Astrocyte (in vitro differentiated cells and primary cell): ENCODE measurements around the gene PPP2R5A. TPM values are rescaled to one million over a fixed set of nuclear protein-coding genes. Genes with fewer than 3 reads are reported as not detected.

ENCODE experiments used
- DNase-seq: peaks from one replicate; pipeline ENCODE4 v3.0.0-alpha.2; 2010; ENCODE audit warnings: low read depth
- FAIRE-seq: peaks from 2 replicates; lab custom pipeline; 2011; peaks lifted over from hg19 to GRCh38; lab: Jason Lieb, UNC
- H2AFZ ChIP-seq: 2 replicates; pipeline ENCODE4 v1.6.0; 2012; ENCODE audit warnings: low read depth, low read length, inconsistent platforms
- H3K27ac ChIP-seq: 2 replicates; pipeline ENCODE4 v1.5.1; 2011; ENCODE audit warnings: low read depth, low read length, inconsistent platforms
- H3K27me3 ChIP-seq: 2 replicates; pipeline ENCODE4 v1.6.0; 2011; ENCODE audit warnings: low read length, inconsistent platforms; ENCODE audit not compliant: insufficient read depth
- H3K36me3 ChIP-seq: 2 replicates; pipeline ENCODE4 v1.5.1; 2011; ENCODE audit warnings: low read length, inconsistent platforms; ENCODE audit not compliant: insufficient read depth
- H3K4me1 ChIP-seq: 2 replicates; pipeline ENCODE4 v1.5.1; 2011; ENCODE audit warnings: low read length, inconsistent platforms; ENCODE audit not compliant: insufficient read depth
- H3K4me2 ChIP-seq: 2 replicates; pipeline ENCODE4 v1.6.0; 2012; ENCODE audit warnings: low read length, inconsistent platforms
- H3K4me3 ChIP-seq: 2 replicates; pipeline ENCODE4 v1.5.1; 2011; ENCODE audit warnings: low read depth, mild to moderate bottlenecking, low read length, inconsistent platforms; ENCODE audit not compliant: insufficient read depth
- H3K79me2 ChIP-seq: 2 replicates; pipeline ENCODE4 v1.6.0; 2012; ENCODE audit warnings: mild to moderate bottlenecking, low read length, inconsistent platforms; ENCODE audit not compliant: insufficient read depth
- H3K9ac ChIP-seq: 2 replicates; pipeline ENCODE4 v1.6.0; 2012; ENCODE audit warnings: mild to moderate bottlenecking, low read length, inconsistent platforms
- H3K9me3 ChIP-seq: 2 replicates; pipeline ENCODE4 v1.5.1; 2012; ENCODE audit warnings: low read depth, mild to moderate bottlenecking, low read length, inconsistent platforms; ENCODE audit not compliant: insufficient read depth
- H4K20me1 ChIP-seq: 2 replicates; pipeline ENCODE4 v1.6.0; 2012; ENCODE audit warnings: low read length, inconsistent platforms; ENCODE audit not compliant: insufficient read depth
- H3K27ac Mint-ChIP-seq: one replicate; pipeline ENCODE4 v1.8.0; 2021; ENCODE audit warnings: mild to moderate bottlenecking, mixed read lengths; ENCODE audit not compliant: unreplicated experiment
- H3K27me3 Mint-ChIP-seq: one replicate; pipeline ENCODE4 v1.8.0; 2021; ENCODE audit warnings: low read depth, mixed read lengths; ENCODE audit not compliant: unreplicated experiment
- H3K36me3 Mint-ChIP-seq: one replicate; pipeline ENCODE4 v1.8.0; 2021; ENCODE audit warnings: low read depth, mixed read lengths; ENCODE audit not compliant: unreplicated experiment
- H3K4me1 Mint-ChIP-seq: one replicate; pipeline ENCODE4 v1.8.0; 2021; ENCODE audit warnings: low read depth, mixed read lengths; ENCODE audit not compliant: unreplicated experiment
- H3K4me3 Mint-ChIP-seq: one replicate; pipeline ENCODE4 v1.8.0; 2021; ENCODE audit warnings: mild to moderate bottlenecking, moderate library complexity, mixed read lengths; ENCODE audit not compliant: unreplicated experiment
- H3K9me3 Mint-ChIP-seq: one replicate; pipeline ENCODE4 v1.8.0; 2021; ENCODE audit warnings: mild to moderate bottlenecking, mixed read lengths; ENCODE audit not compliant: unreplicated experiment
- EZH2 ChIP-seq: IDR thresholded peaks from 2 replicates; pipeline ENCODE4 v1.6.1; 2012; ENCODE audit warnings: mild to moderate bottlenecking, low read length, inconsistent platforms; ENCODE audit not compliant: insufficient read depth
- total RNA-seq: library from RNA; stranded (reverse); gene quantifications from 2 replicates; pipeline ENCODE4 v1.2.1, GENCODE V29; 2021
- TF ChIP-seq, protein P1 (sequence below): IDR thresholded peaks from 2 replicates; pipeline ENCODE4 v1.5.1; 2011; ENCODE audit warnings: low read depth, mild to moderate bottlenecking, inconsistent platforms, low read length, moderate library complexity; ENCODE audit not compliant: insufficient read depth

Gene PPP2R5A
- total RNA-seq, 1 donor from 2014 or later: 13.2 TPM

DNA sequence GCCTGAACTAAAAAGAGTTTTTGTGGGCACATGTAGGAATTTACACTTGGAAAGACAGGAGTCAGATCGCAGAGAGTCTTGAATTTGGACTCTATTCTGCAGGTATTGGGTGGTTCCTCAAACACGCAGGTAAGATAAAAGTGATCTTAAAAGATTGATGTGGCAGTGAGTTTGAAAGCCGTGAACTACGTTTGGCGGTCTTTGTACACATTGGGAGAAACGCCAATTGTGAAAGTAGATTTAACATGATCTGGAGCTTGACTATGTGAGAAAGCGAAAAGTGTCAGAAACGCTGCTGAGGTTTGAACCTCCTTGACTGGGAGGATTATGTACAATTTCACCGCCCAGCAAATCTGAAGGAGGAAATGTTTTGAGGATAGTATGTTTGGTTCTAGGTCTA lies 1.5 kb upstream of the PPP2R5A start:
- no peaks in the 10 kb centered on the region for H3K27me3 ChIP-seq
- no peak overlapping the region for H3K27ac Mint-ChIP-seq
- no peak overlapping the region for H3K27ac ChIP-seq
- H3K4me3 Mint-ChIP-seq: peak overlapping the region; percentile 95
- TF ChIP-seq EZH2: no peak
- TF ChIP-seq, protein P1, sequence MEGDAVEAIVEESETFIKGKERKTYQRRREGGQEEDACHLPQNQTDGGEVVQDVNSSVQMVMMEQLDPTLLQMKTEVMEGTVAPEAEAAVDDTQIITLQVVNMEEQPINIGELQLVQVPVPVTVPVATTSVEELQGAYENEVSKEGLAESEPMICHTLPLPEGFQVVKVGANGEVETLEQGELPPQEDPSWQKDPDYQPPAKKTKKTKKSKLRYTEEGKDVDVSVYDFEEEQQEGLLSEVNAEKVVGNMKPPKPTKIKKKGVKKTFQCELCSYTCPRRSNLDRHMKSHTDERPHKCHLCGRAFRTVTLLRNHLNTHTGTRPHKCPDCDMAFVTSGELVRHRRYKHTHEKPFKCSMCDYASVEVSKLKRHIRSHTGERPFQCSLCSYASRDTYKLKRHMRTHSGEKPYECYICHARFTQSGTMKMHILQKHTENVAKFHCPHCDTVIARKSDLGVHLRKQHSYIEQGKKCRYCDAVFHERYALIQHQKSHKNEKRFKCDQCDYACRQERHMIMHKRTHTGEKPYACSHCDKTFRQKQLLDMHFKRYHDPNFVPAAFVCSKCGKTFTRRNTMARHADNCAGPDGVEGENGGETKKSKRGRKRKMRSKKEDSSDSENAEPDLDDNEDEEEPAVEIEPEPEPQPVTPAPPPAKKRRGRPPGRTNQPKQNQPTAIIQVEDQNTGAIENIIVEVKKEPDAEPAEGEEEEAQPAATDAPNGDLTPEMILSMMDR: no peak
- H3K4me3 ChIP-seq: no peak overlapping the region
- no peak overlapping the region for H3K9ac ChIP-seq
- H3K4me1 ChIP-seq: peaks cover 22% of the 10 kb centered on the region
- H3K9me3 Mint-ChIP-seq: no peaks in the 10 kb centered on the region
- DNase-seq (no peak), FAIRE-seq (no peak)
- H3K4me2 ChIP-seq: no peak overlapping the region
- H3K27me3 Mint-ChIP-seq: no peaks in the 10 kb centered on the region
- peaks cover 21% of the 10 kb centered on the region for H4K20me1 ChIP-seq
- H3K79me2 ChIP-seq: peaks cover 24% of the 10 kb centered on the region
- no peaks in the 10 kb centered on the region for H3K36me3 ChIP-seq
- no peaks in the 10 kb centered on the region for H3K36me3 Mint-ChIP-seq
- H3K9me3 ChIP-seq: no peaks in the 10 kb centered on the region
- no peak overlapping the region for H2AFZ ChIP-seq
- H3K4me1 Mint-ChIP-seq: peaks cover 10% of the 10 kb centered on the region

GRCh38 chr1:212284332-212284743 lies 872 bp upstream of the PPP2R5A start:
- DNase-seq: no peak
- peak overlapping the region; percentile 99 for H3K4me2 ChIP-seq
- peak overlapping the region; percentile 91 for H3K27ac Mint-ChIP-seq
- peaks cover 25% of the 10 kb centered on the region for H4K20me1 ChIP-seq
- peak overlapping the region; percentile 95 for H3K4me3 Mint-ChIP-seq
- H2AFZ ChIP-seq: peak overlapping the region; percentile 98
- H3K9me3 ChIP-seq: no peaks in the 10 kb centered on the region
- H3K9me3 Mint-ChIP-seq: no peaks in the 10 kb centered on the region
- no peaks in the 10 kb centered on the region for H3K27me3 Mint-ChIP-seq
- peak overlapping the region; percentile 84 for H3K9ac ChIP-seq
- peaks cover 24% of the 10 kb centered on the region for H3K4me1 ChIP-seq
- no peaks in the 10 kb centered on the region for H3K27me3 ChIP-seq
- H3K27ac ChIP-seq: peak overlapping the region; percentile 59
- no peaks in the 10 kb centered on the region for H3K36me3 Mint-ChIP-seq
- FAIRE-seq: no peak
- H3K36me3 ChIP-seq: no peaks in the 10 kb centered on the region
- H3K4me1 Mint-ChIP-seq: peaks cover 11% of the 10 kb centered on the region
- TF ChIP-seq, protein P1: no peak
- no peak for TF ChIP-seq EZH2
- peak overlapping the region; percentile 84 for H3K4me3 ChIP-seq
- H3K79me2 ChIP-seq: peaks cover 27% of the 10 kb centered on the region

GRCh38 chr1:212285685-212286555 lies 710 bp downstream of the PPP2R5A start:
- no peak for TF ChIP-seq EZH2
- TF ChIP-seq, protein P1: no peak
- Histone ChIP-seq H4K20me1 (peaks cover 35% of the 10 kb centered on the region), H3K36me3 (no peaks in the 10 kb centered on the region), H3K9ac (peak overlapping the region; percentile 86), H3K4me3 (peak overlapping the region; percentile 92), H3K9me3 (no peaks in the 10 kb centered on the region), H3K27ac (peak overlapping the region; percentile 85), H3K79me2 (peaks cover 28% of the 10 kb centered on the region), H3K27me3 (no peaks in the 10 kb centered on the region), H3K4me1 (peaks cover 25% of the 10 kb centered on the region), H2AFZ (peak overlapping the region; percentile 93), H3K4me2 (peak overlapping the region; percentile 100)
- DNase-seq: peak; percentile 22
- Mint-ChIP-seq H3K9me3 (no peaks in the 10 kb centered on the region), H3K27me3 (no peaks in the 10 kb centered on the region), H3K27ac (peak overlapping the region; percentile 84), H3K36me3 (no peaks in the 10 kb centered on the region), H3K4me3 (peak overlapping the region; percentile 98), H3K4me1 (peaks cover 15% of the 10 kb centered on the region)
- no peak for FAIRE-seq
